Measurements from ENCODE around the gene KBTBD2. TPM values are rescaled to one million over a fixed set of nuclear protein-coding genes. Genes with fewer than 3 reads are reported as not detected.
"Not testable (repeated sequence)": the region's sequence is repeated elsewhere in the genome, so short reads cannot be mapped to it uniquely, and the experiment has no call there.

KBTBD2 gene
- polyA plus RNA-seq, 3 donors: 23.7 to 48.4 (median 33.9) TPM

- Histone ChIP-seq H3K4me1 (ENCODE audit: control insufficient read depth in 1 of 2, insufficient read depth in 2 of 2, low read length in 2 of 2) (no peaks in the 10 kb centered on the region), H3K27me3 (ENCODE audit: control insufficient read depth in 2 of 2, insufficient read depth in 2 of 2, low read length in 2 of 2) (no peaks in the 10 kb centered on the region), H3K79me2 (ENCODE audit: insufficient read depth, low read length) (peaks cover 14% of the 10 kb centered on the region), H4K20me1 (ENCODE audit: insufficient read depth, low read length) (peaks cover 44% of the 10 kb centered on the region), H3K9me3 (replicated peaks in 1 of 2; ENCODE audit: control insufficient read depth in 1 of 2, insufficient read depth in 1 of 2, low read length in 2 of 2) (peaks cover 0 to 3% of the 10 kb centered on the region in 2 donors), H3K4me2 (replicated peaks; ENCODE audit: extremely low read depth, low read length, poor library complexity, severe bottlenecking) (no peak overlapping the region), H3K36me3 (replicated peaks in 1 of 2; ENCODE audit: control insufficient read depth in 1 of 2, insufficient read depth in 2 of 2, low read length in 2 of 2) (peaks cover 42 to 61% of the 10 kb centered on the region in 2 donors), H2AFZ (ENCODE audit: insufficient read depth, low read depth, low read length, poor library complexity, severe bottlenecking) (no peak overlapping the region), H3K9ac (ENCODE audit: insufficient read depth, low read length, poor library complexity, severe bottlenecking) (no peak overlapping the region), H3K4me3 (replicated peaks in 1 of 3; ENCODE audit: low read depth in 2 of 3, low read length in 3 of 3) (no peak overlapping the region), H3K27ac (ENCODE audit: low read depth in 1 of 2, low read length in 2 of 2) (no peak overlapping the region)
- TF ChIP-seq, protein P1, sequence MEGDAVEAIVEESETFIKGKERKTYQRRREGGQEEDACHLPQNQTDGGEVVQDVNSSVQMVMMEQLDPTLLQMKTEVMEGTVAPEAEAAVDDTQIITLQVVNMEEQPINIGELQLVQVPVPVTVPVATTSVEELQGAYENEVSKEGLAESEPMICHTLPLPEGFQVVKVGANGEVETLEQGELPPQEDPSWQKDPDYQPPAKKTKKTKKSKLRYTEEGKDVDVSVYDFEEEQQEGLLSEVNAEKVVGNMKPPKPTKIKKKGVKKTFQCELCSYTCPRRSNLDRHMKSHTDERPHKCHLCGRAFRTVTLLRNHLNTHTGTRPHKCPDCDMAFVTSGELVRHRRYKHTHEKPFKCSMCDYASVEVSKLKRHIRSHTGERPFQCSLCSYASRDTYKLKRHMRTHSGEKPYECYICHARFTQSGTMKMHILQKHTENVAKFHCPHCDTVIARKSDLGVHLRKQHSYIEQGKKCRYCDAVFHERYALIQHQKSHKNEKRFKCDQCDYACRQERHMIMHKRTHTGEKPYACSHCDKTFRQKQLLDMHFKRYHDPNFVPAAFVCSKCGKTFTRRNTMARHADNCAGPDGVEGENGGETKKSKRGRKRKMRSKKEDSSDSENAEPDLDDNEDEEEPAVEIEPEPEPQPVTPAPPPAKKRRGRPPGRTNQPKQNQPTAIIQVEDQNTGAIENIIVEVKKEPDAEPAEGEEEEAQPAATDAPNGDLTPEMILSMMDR (IDR thresholded peaks at IDR 0.05): no peak
- 100% methylated on average over 2 of the region's 4 CpGs for WGBS (ENCODE audit: insufficient coverage)
- Mint-ChIP-seq H3K36me3 (peaks cover 64 to 66% of the 10 kb centered on the region in 2 donors), H3K27me3 (ENCODE audit: low read depth in 3 of 3) (peaks cover 0 to 1% (median 0%) of the 10 kb centered on the region in 3 donors), H3K4me1 (peaks cover 2% of the 10 kb centered on the region), H3K9me3 (peaks cover 0 to 13% (median 11%) of the 10 kb centered on the region in 7 donors), H3K27ac (peak overlapping the region in 1 of 7 donors; percentile 4), H3K4me3 (no peak overlapping the region)
- intact Hi-C loops (cut with micrococcal nuclease): no loop called here
- no peak for DNase-seq
Measured at GRCh38 chr7:32868116-32868515, 23.4 kb downstream of the KBTBD2 start.

- Mint-ChIP-seq H3K27me3 (ENCODE audit: low read depth in 3 of 3) (peaks cover 0 to 1% (median 0%) of the 10 kb centered on the region in 3 donors), H3K4me3 (no peak overlapping the region), H3K4me1 (peaks cover 2% of the 10 kb centered on the region), H3K36me3 (peaks cover 42 to 46% of the 10 kb centered on the region in 2 donors), H3K9me3 (peaks cover 0 to 13% (median 11%) of the 10 kb centered on the region in 7 donors), H3K27ac (peak overlapping the region in 2 of 7 donors; percentile 10 to 15)
- Histone ChIP-seq H3K4me1 (ENCODE audit: control insufficient read depth in 1 of 2, insufficient read depth in 2 of 2, low read length in 2 of 2) (no peaks in the 10 kb centered on the region), H3K36me3 (replicated peaks in 1 of 2; ENCODE audit: control insufficient read depth in 1 of 2, insufficient read depth in 2 of 2, low read length in 2 of 2) (peaks cover 22 to 35% of the 10 kb centered on the region in 2 donors), H3K9ac (ENCODE audit: insufficient read depth, low read length, poor library complexity, severe bottlenecking) (no peak overlapping the region), H3K79me2 (ENCODE audit: insufficient read depth, low read length) (no peaks in the 10 kb centered on the region), H4K20me1 (ENCODE audit: insufficient read depth, low read length) (peaks cover 24% of the 10 kb centered on the region), H3K27ac (ENCODE audit: low read depth in 1 of 2, low read length in 2 of 2) (no peak overlapping the region), H3K27me3 (ENCODE audit: control insufficient read depth in 2 of 2, insufficient read depth in 2 of 2, low read length in 2 of 2) (no peaks in the 10 kb centered on the region), H3K4me3 (replicated peaks in 1 of 3; ENCODE audit: low read depth in 2 of 3, low read length in 3 of 3) (no peak overlapping the region), H3K4me2 (replicated peaks; ENCODE audit: extremely low read depth, low read length, poor library complexity, severe bottlenecking) (no peak overlapping the region), H3K9me3 (replicated peaks in 1 of 2; ENCODE audit: control insufficient read depth in 1 of 2, insufficient read depth in 1 of 2, low read length in 2 of 2) (peaks cover 0 to 3% of the 10 kb centered on the region in 2 donors), H2AFZ (ENCODE audit: insufficient read depth, low read depth, low read length, poor library complexity, severe bottlenecking) (no peak overlapping the region)
- intact Hi-C loops (cut with micrococcal nuclease): no loop called here
- TF ChIP-seq, protein P1 (IDR thresholded peaks at IDR 0.05): no peak
- DNase-seq: peak in 1 of 3 donors; percentile 8
Measured at GRCh38 chr7:32865448-32866030, 26.0 kb downstream of the KBTBD2 start.

DNA sequence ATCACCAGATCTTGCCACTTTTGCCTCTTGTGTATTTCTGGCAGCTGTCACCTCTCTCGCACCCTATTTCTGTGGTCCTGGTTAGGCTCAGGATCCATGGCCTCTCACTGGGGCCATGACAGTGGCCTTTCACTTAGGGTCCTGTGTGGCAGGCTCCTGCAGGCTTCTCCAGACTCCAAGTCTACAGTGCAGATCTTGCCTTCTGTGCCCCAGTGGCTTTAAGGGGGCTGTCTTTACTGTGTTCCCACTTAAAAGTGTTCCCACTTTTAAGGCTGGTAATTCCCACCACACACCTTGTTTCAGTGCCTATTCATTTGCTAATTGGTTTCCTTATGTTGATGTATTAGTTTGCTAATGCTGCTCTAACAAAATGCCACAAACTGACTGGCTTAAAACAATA, 27.7 kb downstream of the KBTBD2 start:
- H3K9ac ChIP-seq (ENCODE audit: insufficient read depth, low read length, poor library complexity, severe bottlenecking); H3K27me3 Mint-ChIP-seq (ENCODE audit: low read depth in 3 of 3); H3K9me3 ChIP-seq (replicated peaks in 1 of 2; ENCODE audit: control insufficient read depth in 1 of 2, insufficient read depth in 1 of 2, low read length in 2 of 2); H3K4me1 Mint-ChIP-seq; H3K27ac Mint-ChIP-seq; H3K4me2 ChIP-seq (replicated peaks; ENCODE audit: extremely low read depth, low read length, poor library complexity, severe bottlenecking); H2AFZ ChIP-seq (ENCODE audit: insufficient read depth, low read depth, low read length, poor library complexity, severe bottlenecking); H3K79me2 ChIP-seq (ENCODE audit: insufficient read depth, low read length); H3K27ac ChIP-seq (ENCODE audit: low read depth in 1 of 2, low read length in 2 of 2); H3K4me3 Mint-ChIP-seq; H3K27me3 ChIP-seq (ENCODE audit: control insufficient read depth in 2 of 2, insufficient read depth in 2 of 2, low read length in 2 of 2); DNase-seq; H3K4me1 ChIP-seq (ENCODE audit: control insufficient read depth in 1 of 2, insufficient read depth in 2 of 2, low read length in 2 of 2); intact Hi-C loops (cut with micrococcal nuclease); H3K4me3 ChIP-seq (replicated peaks in 1 of 3; ENCODE audit: low read depth in 2 of 3, low read length in 3 of 3): not testable (repeated sequence)
- Histone ChIP-seq H3K36me3 (replicated peaks in 1 of 2; ENCODE audit: control insufficient read depth in 1 of 2, insufficient read depth in 2 of 2, low read length in 2 of 2) (peaks cover 6 to 18% of the 10 kb centered on the region in 2 donors), H4K20me1 (ENCODE audit: insufficient read depth, low read length) (peaks cover 14% of the 10 kb centered on the region)
- WGBS (ENCODE audit: insufficient coverage): 100% methylated on average over 1 of the region's 1 CpG
- Mint-ChIP-seq H3K36me3 (peaks cover 27 to 29% of the 10 kb centered on the region in 2 donors), H3K9me3 (peaks cover 0 to 13% (median 9%) of the 10 kb centered on the region in 7 donors)
